Vagina (tissue), 2 donors: ENCODE data around the gene STC2. TPM values are rescaled to one million over a fixed set of nuclear protein-coding genes. Genes with fewer than 3 reads are reported as not detected.

Experiments used
- DNase-seq, 2 donors: peaks; one replicate each; pipeline ENCODE4 v3.0.0-alpha.2; 2017; ENCODE audit errors: extremely low spot score in 2 of 2
- H3K27ac ChIP-seq: fragments of 200-600 bp; sonication (generic); one replicate; pipeline ENCODE4 v1.5.1; 2019
- H3K27me3 ChIP-seq: fragments of 200-600 bp; sonication (generic); one replicate; pipeline ENCODE4 v1.5.1; 2019
- H3K36me3 ChIP-seq, 2 donors: fragments of 200-600 bp; sonication (generic); one replicate each; pipeline ENCODE4 v1.5.1; 2017 to 2019
- H3K4me1 ChIP-seq: fragments of 200-600 bp; sonication (generic); one replicate; pipeline ENCODE4 v1.5.1; 2019
- H3K4me3 ChIP-seq, 2 donors: fragments of 200-600 bp; sonication (generic); 1 replicate in 1 of 2; 2 replicates in 1 of 2; pipeline ENCODE4 v1.5.1; 2016 to 2019
- H3K9me3 ChIP-seq: fragments of 200-600 bp; sonication (generic); one replicate; pipeline ENCODE4 v1.5.1; 2019
- CTCF ChIP-seq, 3 experiments: fragments of 450-650 bp in 2 of 3; fragments of 200-600 bp in 1 of 3; sonication (generic) in 1 of 3; IDR thresholded peaks; one replicate each; pipeline ENCODE4 v1.5.1; 2017 to 2019; ENCODE audit warnings: antibody characterized with exemption in 3 of 3, mild to moderate bottlenecking in 2 of 3, moderate library complexity in 2 of 3
- POLR2A ChIP-seq, 2 donors: fragments of 450-650 bp; IDR thresholded peaks; one replicate each; pipeline ENCODE4 v1.6.1; 2017; ENCODE audit warnings: antibody characterized with exemption in 2 of 2, mild to moderate bottlenecking in 2 of 2, moderate library complexity in 2 of 2
- POLR2AphosphoS5 ChIP-seq, 2 donors: sonication (generic); formaldehyde crosslinking; IDR thresholded peaks; one replicate each; pipeline ENCODE4 v1.9.0; 2017; ENCODE audit warnings: antibody characterized with exemption in 2 of 2, mild to moderate bottlenecking in 2 of 2, low read depth in 1 of 2; ENCODE audit not compliant: insufficient read depth in 1 of 2
- intact Hi-C: fragments of 100-400 bp; cut with DNase I; formaldehyde crosslinking; loops from one replicate; pipeline ENCODE4 v1.15.1; 2023
- total RNA-seq: library from RNA; depleted of rRNA; stranded (reverse); fragments of >200 nt; gene quantifications from one replicate; pipeline ENCODE4 v1.2.3, GENCODE V29; 2016

Gene STC2
- total RNA-seq, 1 donor from 2014 or later: 2.9 TPM

- Histone ChIP-seq H3K4me3 (no peak overlapping the region), H3K4me1 (peaks cover 35% of the 10 kb centered on the region), H3K9me3 (no peaks in the 10 kb centered on the region), H3K27ac (peak overlapping the region; percentile 60), H3K27me3 (no peaks in the 10 kb centered on the region), H3K36me3 (no peaks in the 10 kb centered on the region)
- no peak for DNase-seq
- intact Hi-C loops: no loop called here
- no peak for TF ChIP-seq POLR2AphosphoS5 (IDR thresholded peaks at IDR 0.05; ENCODE audit: insufficient read depth in 1 of 2, low read depth in 1 of 2)
- no peak for TF ChIP-seq POLR2A (IDR thresholded peaks at IDR 0.05)
- no peak for TF ChIP-seq CTCF (IDR thresholded peaks at IDR 0.05)
Observed at GRCh38 chr5:173311818-173312585, 16.2 kb downstream of the STC2 start.

GRCh38 chr5:173310861-173311785 lies 17.1 kb downstream of the STC2 start:
- Histone ChIP-seq H3K36me3 (no peaks in the 10 kb centered on the region), H3K27ac (peak overlapping the region; percentile 60), H3K4me1 (peaks cover 28% of the 10 kb centered on the region), H3K9me3 (no peaks in the 10 kb centered on the region), H3K4me3 (no peak overlapping the region), H3K27me3 (no peaks in the 10 kb centered on the region)
- no peak for DNase-seq
- intact Hi-C loops: no loop called here
- TF ChIP-seq POLR2AphosphoS5 (IDR thresholded peaks at IDR 0.05; ENCODE audit: insufficient read depth in 1 of 2, low read depth in 1 of 2) (no peak), POLR2A (IDR thresholded peaks at IDR 0.05) (no peak), CTCF (IDR thresholded peaks at IDR 0.05) (no peak)

GRCh38 chr5:173310218-173310769 lies 17.9 kb downstream of the STC2 start:
- peaks cover 19% of the 10 kb centered on the region for H3K4me1 ChIP-seq
- intact Hi-C loops: no loop called here
- H3K27me3 ChIP-seq: no peaks in the 10 kb centered on the region
- DNase-seq: no peak
- no peaks in the 10 kb centered on the region for H3K9me3 ChIP-seq
- TF ChIP-seq CTCF (IDR thresholded peaks at IDR 0.05): no peak
- TF ChIP-seq POLR2A (IDR thresholded peaks at IDR 0.05): no peak
- H3K4me3 ChIP-seq: no peak overlapping the region
- H3K36me3 ChIP-seq: no peaks in the 10 kb centered on the region
- H3K27ac ChIP-seq: peak overlapping the region; percentile 60

GRCh38 chr5:173309731-173310130 lies 18.5 kb downstream of the STC2 start:
- no peak overlapping the region for H3K27ac ChIP-seq

More at GRCh38 chr5:173309731-173310130, 18.5 kb downstream of the STC2 start:
- no peaks in the 10 kb centered on the region for H3K9me3 ChIP-seq
- H3K4me3 ChIP-seq: no peak overlapping the region
- no peaks in the 10 kb centered on the region for H3K36me3 ChIP-seq
- intact Hi-C loops: no loop called here
- no peak for DNase-seq
- peaks cover 14% of the 10 kb centered on the region for H3K4me1 ChIP-seq
- TF ChIP-seq POLR2AphosphoS5 (IDR thresholded peaks at IDR 0.05; ENCODE audit: insufficient read depth in 1 of 2, low read depth in 1 of 2): no peak
- TF ChIP-seq CTCF (IDR thresholded peaks at IDR 0.05): no peak
- no peak for TF ChIP-seq POLR2A (IDR thresholded peaks at IDR 0.05)
- no peaks in the 10 kb centered on the region for H3K27me3 ChIP-seq
